ENCODE data around the gene RAB11FIP3. TPM values are rescaled to one million over a fixed set of nuclear protein-coding genes. Genes with fewer than 3 reads are reported as not detected.

RAB11FIP3 gene
- total and polyA plus RNA-seq, 10 of the 15 experiments (the other 5 are each of a cell fraction or from before 2014, with no cell fraction given), result 1.2 to 27.3 (median 7.7) TPM

DNA sequence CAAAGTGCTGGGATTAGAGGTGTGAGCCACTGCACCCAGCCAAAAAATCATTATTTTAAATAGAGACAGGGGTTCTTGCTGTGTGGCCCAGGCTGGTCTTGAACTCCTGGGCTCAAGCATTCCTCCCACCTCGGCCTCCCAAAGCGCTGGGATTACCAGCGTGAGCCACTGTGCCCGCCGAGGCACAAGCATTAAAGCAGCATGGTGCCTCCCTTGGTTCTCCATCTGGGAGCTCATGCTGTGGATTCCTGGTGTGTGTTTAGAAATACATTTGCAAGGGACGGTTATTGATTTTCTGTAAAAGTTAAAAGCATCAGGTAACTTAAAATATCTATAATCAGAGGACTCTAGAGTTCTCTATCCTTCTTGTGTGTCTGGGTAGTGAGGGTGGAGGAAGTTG, 87.4 kb downstream of the RAB11FIP3 start:
- ATAC-seq (no peak), DNase-seq (ENCODE audit: low read depth, low spot score) (no peak), FAIRE-seq (no peak)
- H2AFZ ChIP-seq (ENCODE audit: control insufficient read depth, low read depth, low read length), result no peak overlapping the region
- no peak overlapping the region for H3K4me2 ChIP-seq (ENCODE audit: control insufficient read depth, insufficient read depth)
- H3K9ac ChIP-seq (ENCODE audit: control insufficient read depth, insufficient read depth, low read length), result no peak overlapping the region
- H3K27ac ChIP-seq (ENCODE audit: control insufficient read depth, insufficient read depth), result no peak overlapping the region
- in situ Hi-C loops (cut with MboI), result no loop called here
- no peaks in the 10 kb centered on the region for H3K4me1 ChIP-seq (ENCODE audit: control insufficient read depth, insufficient read depth, low read length)
- ChIA-PET CTCF (no interaction called here), RAD21 (ENCODE audit: unreplicated experiment) (no interaction called here), SMC1A (ENCODE audit: uncharacterized antibody, unreplicated experiment) (no interaction called here), POLR2A (no interaction called here)
- WGBS (ENCODE audit: insufficient coverage, insufficient replicate concordance, low lambda C conversion rate, missing lambda C conversion rate), result 96% methylated on average over 6 of the region's 6 CpGs
- H3K9me3 ChIP-seq (replicated peaks; ENCODE audit: control insufficient read depth, insufficient read depth, low read length), result no peaks in the 10 kb centered on the region
- no peak overlapping the region for H3K4me3 ChIP-seq
- no peaks in the 10 kb centered on the region for H3K36me3 ChIP-seq (ENCODE audit: control insufficient read depth in 2 of 2, insufficient read depth in 2 of 2, low read length in 1 of 2)
- TF ChIP-seq LARP7 (IDR thresholded peaks at IDR 0.05) (no peak), MEF2A (IDR thresholded peaks at IDR 0.05; ENCODE audit: insufficient read depth, low read depth, low read length) (no peak), MTA3 (IDR thresholded peaks at IDR 0.05; ENCODE audit: borderline replicate concordance, low read length) (no peak), SPI1 (IDR thresholded peaks at IDR 0.05; ENCODE audit: borderline replicate concordance, insufficient read depth, low read depth, low read length) (no peak), HDAC2 (IDR thresholded peaks at IDR 0.05) (no peak), KDM1A (IDR thresholded peaks at IDR 0.05; ENCODE audit: borderline replicate concordance) (no peak), NFIC (IDR thresholded peaks at IDR 0.05; ENCODE audit: low read depth, low read length) (no peak), FOS (IDR thresholded peaks at IDR 0.05; ENCODE audit: borderline replicate concordance, extremely low read depth, insufficient read length) (no peak), CREB1 (IDR thresholded peaks at IDR 0.05; ENCODE audit: low read depth) (no peak), CHD1 (IDR thresholded peaks at IDR 0.05; ENCODE audit: low read depth, low read length) (no peak), PAX5 (IDR thresholded peaks at IDR 0.05; ENCODE audit: borderline replicate concordance, low read depth, low read length) (no peak), EP300 (IDR thresholded peaks at IDR 0.05; ENCODE audit: borderline replicate concordance in 1 of 2, control insufficient read depth in 1 of 2, low read depth in 2 of 2, low read length in 2 of 2) (no peak), NFXL1 (IDR thresholded peaks at IDR 0.05; ENCODE audit: borderline replicate concordance) (no peak)
- TF ChIP-seq, protein P1, sequence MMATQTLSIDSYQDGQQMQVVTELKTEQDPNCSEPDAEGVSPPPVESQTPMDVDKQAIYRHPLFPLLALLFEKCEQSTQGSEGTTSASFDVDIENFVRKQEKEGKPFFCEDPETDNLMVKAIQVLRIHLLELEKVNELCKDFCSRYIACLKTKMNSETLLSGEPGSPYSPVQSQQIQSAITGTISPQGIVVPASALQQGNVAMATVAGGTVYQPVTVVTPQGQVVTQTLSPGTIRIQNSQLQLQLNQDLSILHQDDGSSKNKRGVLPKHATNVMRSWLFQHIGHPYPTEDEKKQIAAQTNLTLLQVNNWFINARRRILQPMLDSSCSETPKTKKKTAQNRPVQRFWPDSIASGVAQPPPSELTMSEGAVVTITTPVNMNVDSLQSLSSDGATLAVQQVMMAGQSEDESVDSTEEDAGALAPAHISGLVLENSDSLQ (IDR thresholded peaks at IDR 0.05), result no peak
- no peaks in the 10 kb centered on the region for H3K27me3 ChIP-seq (replicated peaks in 1 of 2; ENCODE audit: control insufficient read depth in 2 of 2, insufficient read depth in 2 of 2, low read length in 1 of 2)
- H4K20me1 ChIP-seq (ENCODE audit: control insufficient read depth, insufficient read depth), result no peaks in the 10 kb centered on the region
- intact Hi-C loops (cut with micrococcal nuclease; ENCODE audit: unreplicated experiment), result no loop called here
- no TSS peak for BruUV-seq (replicated peaks)
- no peaks in the 10 kb centered on the region for H3K79me2 ChIP-seq (ENCODE audit: control insufficient read depth, insufficient read depth, low read length)
